ENCODE data around the gene GRIN2D.
A peak's percentile ranks its signal among the peaks of the same experiment; 100 is the strongest.

The GRIN2D gene

DNA sequence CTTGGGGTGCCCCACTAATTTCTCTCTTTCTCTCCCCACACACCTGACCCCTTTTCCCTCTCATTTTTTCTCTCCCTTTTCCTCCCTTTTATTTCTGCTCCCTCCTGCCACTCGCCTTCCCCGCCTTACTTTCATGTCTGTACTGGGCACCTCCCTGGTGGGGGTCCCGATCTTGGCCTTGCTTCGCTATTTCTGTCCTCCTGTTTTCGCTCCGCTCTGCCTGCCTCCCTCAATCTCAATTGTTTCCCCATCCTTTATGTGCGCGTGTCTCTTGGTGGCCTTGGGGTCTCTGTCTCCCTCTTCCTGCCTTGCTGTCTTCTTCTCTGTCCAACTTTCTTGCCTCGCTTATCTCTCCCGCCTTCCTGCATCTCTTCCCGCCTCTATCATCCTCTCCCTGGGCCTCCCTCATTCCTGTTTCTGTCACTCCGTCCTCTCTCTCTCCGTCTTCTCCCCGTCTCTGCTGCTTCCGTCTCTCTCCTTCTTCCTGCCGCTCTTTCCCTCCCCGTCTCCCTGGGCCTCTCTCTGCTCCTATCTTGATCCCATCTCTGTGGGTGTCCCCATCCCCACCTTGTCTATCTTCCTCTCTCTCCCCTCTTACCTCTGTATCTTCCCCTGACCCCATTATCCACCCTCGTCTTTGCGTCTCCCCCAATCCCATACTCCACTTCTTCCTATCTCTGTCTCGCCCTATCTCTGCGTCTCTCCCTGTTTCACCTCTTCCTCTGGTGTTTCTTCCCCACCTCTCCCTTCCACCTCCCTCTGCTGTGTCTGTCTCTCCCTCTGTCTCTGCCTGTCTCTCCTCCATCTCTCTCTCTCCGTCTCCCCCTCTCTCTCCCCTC, 4.0 kb downstream of the GRIN2D start:
- DNase-seq (ENCODE audit: low read depth in 2 of 2, low spot score in 1 of 2) = no peak

DNA sequence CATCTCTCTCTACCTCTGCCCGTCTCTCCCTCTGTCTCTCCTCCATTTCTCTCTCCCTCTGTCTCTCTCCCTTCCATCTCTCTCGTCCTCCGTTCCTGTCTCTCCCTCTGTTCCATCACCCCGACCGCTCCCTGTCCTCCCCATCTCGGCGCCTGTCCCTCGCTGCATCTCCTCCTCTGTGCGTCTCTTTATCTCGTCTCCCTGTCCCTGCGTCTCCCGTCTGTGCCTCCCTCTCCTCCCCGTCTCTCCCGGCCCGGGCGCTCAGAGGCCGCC, 4.6 kb downstream of the GRIN2D start:
- no peak for DNase-seq (ENCODE audit: low read depth in 2 of 2, low spot score in 1 of 2)

DNA sequence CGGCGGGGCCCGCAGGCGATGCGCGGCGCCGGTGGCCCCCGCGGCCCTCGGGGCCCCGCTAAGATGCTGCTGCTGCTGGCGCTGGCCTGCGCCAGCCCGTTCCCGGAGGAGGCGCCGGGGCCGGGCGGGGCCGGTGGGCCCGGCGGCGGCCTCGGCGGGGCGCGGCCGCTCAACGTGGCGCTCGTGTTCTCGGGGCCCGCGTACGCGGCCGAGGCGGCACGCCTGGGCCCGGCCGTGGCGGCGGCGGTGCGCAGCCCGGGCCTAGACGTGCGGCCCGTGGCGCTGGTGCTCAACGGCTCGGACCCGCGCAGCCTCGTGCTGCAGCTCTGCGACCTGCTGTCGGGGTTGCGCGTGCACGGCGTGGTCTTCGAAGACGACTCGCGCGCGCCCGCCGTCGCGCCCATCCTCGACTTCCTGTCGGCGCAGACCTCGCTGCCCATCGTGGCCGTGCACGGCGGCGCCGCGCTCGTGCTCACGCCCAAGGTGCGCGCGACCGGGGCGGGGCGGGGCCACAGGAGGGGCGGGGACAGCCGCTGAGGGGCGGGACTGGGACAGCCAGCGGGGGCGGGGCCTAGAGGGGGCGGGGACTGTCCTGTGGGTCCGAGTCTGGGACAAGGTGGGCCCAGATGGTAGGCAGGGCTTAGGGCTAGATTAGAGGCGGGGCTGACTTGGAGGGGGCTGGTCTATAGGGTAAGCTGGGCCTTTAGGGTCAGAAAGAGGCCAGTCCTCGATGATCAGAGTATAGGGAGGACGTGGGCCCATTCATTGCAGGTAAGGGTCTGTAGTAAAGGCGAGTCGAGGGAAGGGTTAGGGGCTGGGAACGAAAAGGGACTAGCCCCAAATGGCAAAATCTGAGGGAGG, 5.1 kb downstream of the GRIN2D start:
- DNase-seq (ENCODE audit: low read depth in 2 of 2, low spot score in 1 of 2) = peak; percentile 61 to 73

DNA sequence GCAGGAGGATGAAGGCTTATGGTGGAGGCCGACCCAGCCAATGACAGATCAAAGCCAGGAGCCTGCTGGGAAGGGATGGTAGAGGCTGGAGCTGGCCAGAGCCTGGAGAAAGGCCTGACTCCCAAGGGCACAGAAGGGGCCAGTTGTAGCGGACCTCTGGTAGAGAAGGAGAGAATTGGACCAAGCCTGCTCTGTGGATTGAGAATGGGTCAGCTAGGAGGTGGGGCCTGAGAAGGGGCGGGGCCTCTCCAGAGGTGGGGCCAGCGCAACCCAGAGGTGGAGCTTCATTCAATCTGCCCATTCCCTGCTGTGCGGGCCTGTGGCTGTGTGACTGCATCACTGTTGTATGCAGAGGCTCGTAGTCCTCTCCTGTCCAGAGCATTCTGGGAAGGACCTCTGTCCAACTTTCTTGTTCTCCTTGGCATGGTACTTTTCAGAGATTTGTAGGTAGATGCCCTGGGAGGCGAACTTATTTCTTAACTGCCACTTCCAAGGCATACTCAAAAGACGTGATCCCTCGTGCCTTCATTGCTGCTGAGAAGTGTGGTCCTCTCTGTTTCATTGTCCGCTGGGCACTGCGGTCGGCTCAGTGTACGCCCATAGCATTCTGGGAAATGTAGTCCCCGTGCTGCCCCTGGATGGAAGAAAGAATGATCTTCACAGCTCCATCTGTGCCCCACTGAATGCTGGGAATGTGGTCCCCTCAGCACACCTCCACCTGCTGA, 6.7 kb downstream of the GRIN2D start:
- no peak for DNase-seq (ENCODE audit: low read depth in 2 of 2, low spot score in 1 of 2)

GRCh38 chr19:48401287-48401686, 7.8 kb downstream of the GRIN2D start:
- no peak for DNase-seq (ENCODE audit: low read depth in 2 of 2, low spot score in 1 of 2)

DNA sequence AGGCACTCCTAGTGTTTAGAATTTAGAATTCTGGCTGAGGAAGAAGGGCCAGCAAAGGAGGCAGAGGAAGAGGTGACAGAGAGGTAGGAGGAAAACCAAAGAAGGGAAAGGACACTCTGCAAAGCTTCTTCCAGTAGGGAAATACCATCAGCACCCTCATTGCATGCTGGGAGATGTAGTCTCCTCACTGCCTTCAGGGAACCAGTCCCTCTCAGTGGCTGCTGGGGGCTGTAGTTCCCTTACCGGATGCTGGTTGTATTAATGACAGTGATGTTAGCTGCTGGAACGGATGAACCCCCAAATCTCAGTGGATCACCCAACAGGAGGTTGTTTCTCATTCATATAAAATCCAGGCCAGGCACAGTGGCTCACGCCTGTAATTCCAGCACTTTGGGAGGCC, 10.1 kb downstream of the GRIN2D start:
- no peak for DNase-seq (ENCODE audit: low read depth in 2 of 2, low spot score in 1 of 2)

DNA sequence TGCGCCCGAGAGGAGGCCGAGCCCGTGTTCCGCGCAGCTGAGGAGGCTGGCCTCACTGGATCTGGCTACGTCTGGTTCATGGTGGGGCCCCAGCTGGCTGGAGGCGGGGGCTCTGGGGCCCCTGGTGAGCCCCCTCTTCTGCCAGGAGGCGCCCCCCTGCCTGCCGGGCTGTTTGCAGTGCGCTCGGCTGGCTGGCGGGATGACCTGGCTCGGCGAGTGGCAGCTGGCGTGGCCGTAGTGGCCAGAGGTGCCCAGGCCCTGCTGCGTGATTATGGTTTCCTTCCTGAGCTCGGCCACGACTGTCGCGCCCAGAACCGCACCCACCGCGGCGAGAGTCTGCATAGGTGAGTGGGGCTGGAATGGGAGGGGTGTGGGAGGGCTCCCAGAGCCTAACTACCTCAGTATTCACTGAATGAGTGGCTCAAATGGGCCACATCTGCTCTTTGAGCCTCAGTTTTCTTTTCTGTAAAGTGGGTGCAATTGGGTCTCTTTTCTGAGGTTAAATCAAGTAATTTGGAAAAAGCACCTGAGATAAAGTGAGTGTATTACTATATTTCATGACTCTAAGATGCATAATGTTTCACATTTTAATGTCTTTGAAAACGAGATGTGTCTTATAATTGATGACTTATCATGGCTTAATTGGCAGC, 11.7 kb downstream of the GRIN2D start:
- no peak for DNase-seq (ENCODE audit: low read depth in 2 of 2, low spot score in 1 of 2)

- no peak for DNase-seq (ENCODE audit: low read depth in 2 of 2, low spot score in 1 of 2)
These were observed 12.4 kb downstream of the GRIN2D start for GRCh38 chr19:48405850-48406249.

DNA sequence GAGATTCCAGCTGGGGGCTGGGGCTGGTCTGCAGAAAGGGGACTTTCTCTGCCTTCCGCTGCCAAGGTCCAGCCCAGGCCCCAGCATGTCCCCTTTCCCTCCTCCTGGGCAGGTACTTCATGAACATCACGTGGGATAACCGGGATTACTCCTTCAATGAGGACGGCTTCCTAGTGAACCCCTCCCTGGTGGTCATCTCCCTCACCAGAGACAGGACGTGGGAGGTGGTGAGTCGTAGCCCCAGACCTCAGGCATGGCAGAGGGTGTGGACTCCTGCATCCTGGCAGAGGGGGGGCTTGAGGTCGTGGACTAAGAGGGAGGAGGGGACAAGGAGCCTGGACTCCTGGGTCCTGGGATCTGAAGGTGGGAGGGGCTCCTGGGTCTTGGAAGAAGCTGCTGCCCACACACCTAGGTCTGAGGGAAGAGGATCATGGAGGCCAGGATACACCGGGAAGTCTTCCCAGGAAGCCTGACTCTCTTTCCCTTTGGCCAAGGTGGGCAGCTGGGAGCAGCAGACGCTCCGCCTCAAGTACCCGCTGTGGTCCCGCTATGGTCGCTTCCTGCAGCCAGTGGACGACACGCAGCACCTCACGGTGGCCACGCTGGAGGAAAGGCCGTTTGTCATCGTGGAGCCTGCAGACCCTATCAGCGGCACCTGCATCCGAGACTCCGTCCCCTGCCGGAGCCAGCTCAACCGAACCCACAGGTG, 20.6 kb downstream of the GRIN2D start:
- no peak for DNase-seq (ENCODE audit: low read depth in 2 of 2, low spot score in 1 of 2)

- DNase-seq (ENCODE audit: low read depth in 2 of 2, low spot score in 1 of 2) = peak; percentile 40 to 48
These were observed 21.9 kb downstream of the GRIN2D start for GRCh38 chr19:48415395-48415794.

DNA sequence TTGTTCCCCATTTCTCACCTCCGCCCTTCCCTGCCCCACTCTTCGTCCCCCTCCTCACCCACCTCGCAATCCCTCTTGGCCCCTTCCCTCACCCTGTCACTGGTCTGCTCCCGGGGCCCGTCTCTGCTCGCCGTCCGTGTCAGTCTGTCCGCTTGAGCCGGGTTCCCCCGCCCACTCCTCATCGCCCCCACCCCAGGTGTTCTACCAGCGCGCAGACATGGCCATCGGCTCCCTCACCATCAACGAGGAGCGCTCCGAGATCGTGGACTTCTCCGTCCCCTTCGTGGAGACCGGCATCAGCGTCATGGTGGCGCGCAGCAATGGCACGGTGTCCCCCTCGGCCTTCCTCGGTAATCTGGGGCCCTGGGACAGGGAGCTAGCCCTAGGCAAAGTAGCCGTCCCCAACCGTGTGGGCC, 22.3 kb downstream of the GRIN2D start:
- no peak for DNase-seq (ENCODE audit: low read depth in 2 of 2, low spot score in 1 of 2)

GRCh38 chr19:48417421-48417820, 24.0 kb downstream of the GRIN2D start:
- DNase-seq (ENCODE audit: low read depth in 2 of 2, low spot score in 1 of 2) = no peak

DNA sequence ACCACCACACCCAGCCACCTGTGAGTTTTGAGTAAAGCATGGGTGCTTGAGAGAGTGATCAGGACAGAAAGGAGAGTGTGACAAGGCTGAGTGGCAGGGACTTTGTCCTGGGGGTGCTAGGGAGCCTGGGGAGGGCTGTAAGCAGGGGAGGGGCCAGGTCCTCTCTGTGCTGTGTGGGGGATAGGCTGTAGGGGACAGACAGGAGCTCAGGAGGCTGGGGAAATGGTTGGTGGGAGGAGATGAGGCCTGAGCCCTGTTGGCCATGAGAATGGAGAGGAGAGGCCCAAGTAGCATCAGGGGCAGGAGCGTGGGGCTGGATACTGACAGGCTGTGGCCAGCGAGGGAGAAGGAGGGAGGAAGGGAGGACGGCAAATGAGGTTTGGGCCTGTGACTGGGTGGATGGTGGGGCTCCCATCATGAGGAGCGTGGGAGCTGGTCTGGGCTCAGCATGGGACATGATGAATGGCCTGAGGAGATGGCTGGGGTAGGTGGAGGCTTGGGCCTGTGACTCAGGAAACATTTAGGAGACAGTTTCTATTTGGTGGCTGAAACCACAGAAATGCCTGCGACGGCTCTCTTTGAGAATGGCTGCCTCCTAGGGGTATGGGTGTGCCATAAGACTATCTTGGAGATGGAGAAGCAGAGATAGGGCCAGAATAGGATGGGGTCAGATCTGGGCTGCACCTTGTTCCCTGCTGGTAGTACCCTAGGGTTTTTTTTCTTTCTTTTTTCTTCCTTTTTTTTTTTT, 25.0 kb downstream of the GRIN2D start:
- no peak for DNase-seq (ENCODE audit: low read depth in 2 of 2, low spot score in 1 of 2)

DNA sequence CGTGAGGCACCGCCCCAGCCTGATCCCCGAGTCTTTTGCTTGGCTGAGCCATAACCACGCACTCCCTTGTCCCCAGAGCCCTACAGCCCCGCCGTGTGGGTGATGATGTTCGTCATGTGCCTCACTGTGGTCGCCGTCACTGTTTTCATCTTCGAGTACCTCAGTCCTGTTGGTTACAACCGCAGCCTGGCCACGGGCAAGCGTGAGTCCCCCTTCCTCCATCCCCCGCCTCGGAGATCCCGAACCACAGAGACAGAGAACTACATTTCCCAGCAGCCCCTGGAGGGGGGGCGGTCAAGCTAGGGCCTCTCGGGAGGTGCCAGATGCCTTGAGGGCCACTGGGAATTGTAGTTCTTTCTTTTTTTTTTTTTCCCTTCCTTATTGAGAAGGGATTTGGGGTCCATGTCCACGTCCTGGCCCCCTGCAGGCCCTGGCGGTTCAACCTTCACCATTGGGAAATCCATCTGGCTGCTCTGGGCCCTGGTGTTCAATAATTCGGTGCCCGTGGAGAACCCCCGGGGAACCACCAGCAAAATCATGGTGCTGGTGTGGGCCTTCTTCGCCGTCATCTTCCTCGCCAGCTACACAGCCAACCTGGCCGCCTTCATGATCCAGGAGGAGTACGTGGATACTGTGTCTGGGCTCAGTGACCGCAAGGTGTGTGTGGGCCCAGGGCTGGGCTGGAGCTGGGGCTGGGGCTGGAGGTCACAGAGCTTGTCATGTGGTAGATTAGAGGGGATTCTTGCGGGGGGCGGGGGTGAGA, 25.9 kb downstream of the GRIN2D start:
- peak in 1 of 2 donors; percentile 28 for DNase-seq (ENCODE audit: low read depth in 2 of 2, low spot score in 1 of 2)

- no peak for DNase-seq (ENCODE audit: low read depth in 2 of 2, low spot score in 1 of 2)
These were observed 28.1 kb downstream of the GRIN2D start for GRCh38 chr19:48421548-48421947.

DNA sequence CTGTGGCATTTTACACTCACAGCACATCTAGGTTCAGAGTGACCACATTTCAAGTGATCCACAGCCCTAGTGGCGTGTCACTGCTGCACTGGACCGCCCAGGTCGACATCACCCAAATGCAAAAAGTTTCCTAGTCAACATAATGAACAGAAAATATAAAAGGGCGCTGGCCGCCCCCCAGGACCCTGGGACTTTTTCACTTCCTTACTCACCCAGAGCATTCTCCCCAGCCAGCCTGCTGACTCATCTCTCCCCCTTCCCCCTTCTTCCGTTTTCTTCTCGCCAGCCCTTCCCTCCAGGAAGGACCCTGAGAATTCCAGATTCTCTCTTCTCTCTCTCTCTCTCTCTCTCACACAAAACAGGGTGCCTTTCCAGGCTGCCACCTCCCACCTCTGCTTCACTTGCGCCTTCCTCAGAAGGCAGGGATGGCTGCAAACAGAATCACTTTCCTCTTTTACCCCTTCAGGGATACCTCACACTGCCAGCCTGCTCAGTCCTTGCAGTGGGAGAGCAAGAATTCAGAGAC, 31.3 kb downstream of the GRIN2D start:
- no peak for DNase-seq (ENCODE audit: low read depth in 2 of 2, low spot score in 1 of 2)

DNA sequence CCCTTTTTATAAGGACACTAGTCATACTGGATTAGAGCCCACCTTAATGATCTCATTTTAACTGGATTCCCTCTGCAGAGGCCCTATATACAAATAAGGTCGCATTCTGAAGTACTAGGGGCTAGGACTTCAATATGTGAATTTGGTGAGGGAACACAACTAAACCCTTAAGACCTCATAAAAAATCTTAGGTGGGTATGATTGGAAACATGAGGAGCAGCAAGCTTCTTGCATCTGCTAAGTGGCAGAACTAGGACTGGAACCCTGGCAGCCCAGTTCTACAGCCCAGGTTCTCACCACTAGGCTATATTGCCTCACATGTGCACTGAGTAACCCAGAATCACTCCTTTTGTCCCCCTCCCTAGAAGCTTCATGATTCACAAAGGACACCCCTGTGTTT, 35.2 kb downstream of the GRIN2D start:
- DNase-seq (ENCODE audit: low read depth in 2 of 2, low spot score in 1 of 2) = no peak

GRCh38 chr19:48433337-48433736, 39.9 kb downstream of the GRIN2D start:
- no peak for DNase-seq (ENCODE audit: low read depth in 2 of 2, low spot score in 1 of 2)

DNA sequence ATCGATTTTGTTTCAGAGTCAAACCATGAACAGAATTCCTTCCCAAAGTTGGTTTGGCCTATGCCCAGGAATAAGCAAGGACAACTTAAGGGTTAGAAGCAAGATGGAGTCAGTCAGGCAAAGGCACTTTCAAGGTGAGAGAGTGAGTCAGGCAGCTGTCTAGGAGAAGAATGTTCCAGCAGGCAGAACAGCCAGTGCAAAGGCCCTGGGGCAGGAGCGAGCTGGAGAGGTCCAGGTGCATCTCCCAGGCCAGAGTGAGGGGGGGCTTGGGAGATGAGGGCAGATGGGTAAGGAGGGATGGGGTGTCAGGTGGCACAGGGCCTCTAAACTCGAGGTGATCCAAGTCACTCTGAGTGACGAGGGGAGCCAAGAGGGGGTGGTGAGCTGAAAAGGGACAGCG, 43.1 kb downstream of the GRIN2D start:
- no peak for DNase-seq (ENCODE audit: low read depth in 2 of 2, low spot score in 1 of 2)
